K562 (cell line): Measurements from ENCODE around the gene PIK3C2G. TPM values are rescaled to one million over a fixed set of nuclear protein-coding genes. Genes with fewer than 3 reads are reported as not detected.

Source experiments
- ATAC-seq: fragments of 200-7000 bp; cut with Tn5 transposase; 3 replicates; pipeline ENCODE4 v1.9.1; 2020; ENCODE audit warnings: moderate library complexity
- BruUV-seq: library from RNA; stranded (reverse); fragments of 400-500 nt; replicated peaks from 2 replicates; lab custom pipeline; 2021; lab: Mats Ljungman, UMichigan
- CTCF ChIA-PET: fragments of 300-600 bp; formaldehyde crosslinking; extraction: SDS; loops from one replicate; lab custom pipeline; 2021; ENCODE audit warnings: low intra/inter-chr PET ratio; lab: Yijun Ruan, JAX
- POLR2A ChIA-PET: fragments of 300-600, 350-650 bp; sonication (Branson Sonifier 250); formaldehyde crosslinking; extraction: SDS; loops from one replicate; lab custom pipeline; 2021; ENCODE audit warnings: antibody characterized with exemption, inconsistent platforms; lab: Yijun Ruan, JAX
- DNase-seq, 4 experiments: peaks; one replicate each; pipeline versions ENCODE4 v3.0.0 to v3.0.0-alpha.2; 2011 to 2018; ENCODE audit warnings: low spot score in 3 of 4, mixed read lengths in 3 of 4; ENCODE audit errors: extremely low read depth in 1 of 4
- FAIRE-seq: peaks from 2 replicates; lab custom pipeline; 2011; peaks lifted over from hg19 to GRCh38; lab: Jason Lieb, UNC
- H2AFZ ChIP-seq: 2 replicates; pipeline ENCODE4 v1.6.0; 2011; ENCODE audit warnings: low read depth, low read length, control low read depth, inconsistent platforms
- H3K27ac ChIP-seq: fragments of 200-600 bp; 3 replicates; pipeline ENCODE4 v1.8.0; 2011; ENCODE audit warnings: low read depth, mild to moderate bottlenecking, control low read depth, inconsistent platforms, low read length, moderate library complexity, mixed read lengths; ENCODE audit errors: extremely low read depth
- H3K27me3 ChIP-seq, 2 experiments: fragments of 300-600 bp in 1 of 2; 2 replicates in 1 of 2; 3 replicates in 1 of 2; pipeline versions ENCODE4 v1.6.0 to v1.8.0; 2011; ENCODE audit warnings: inconsistent platforms in 2 of 2, low read length in 2 of 2, mild to moderate bottlenecking in 1 of 2, mixed read lengths in 1 of 2, moderate library complexity in 1 of 2; ENCODE audit not compliant: control insufficient read depth in 2 of 2, insufficient read depth in 2 of 2
- H3K36me3 ChIP-seq: fragments of 300-600 bp; 3 replicates; pipeline ENCODE4 v1.8.0; 2011; ENCODE audit warnings: mild to moderate bottlenecking, low read length, inconsistent platforms; ENCODE audit not compliant: control insufficient read depth, insufficient read depth
- H3K4me1 ChIP-seq, 2 experiments: fragments of 200-600 bp in 1 of 2; replicated peaks in 1 of 2; 2 replicates in 1 of 2; 3 replicates in 1 of 2; pipeline versions ENCODE4 v1.5.1 to v1.8.0; 2011; ENCODE audit warnings: inconsistent platforms in 2 of 2, low read length in 2 of 2, mild to moderate bottlenecking in 1 of 2, mixed read lengths in 1 of 2, moderate library complexity in 1 of 2; ENCODE audit not compliant: control insufficient read depth in 2 of 2, insufficient read depth in 2 of 2
- H3K4me2 ChIP-seq: 2 replicates; pipeline ENCODE4 v1.6.1; 2011; ENCODE audit warnings: low read length, control low read depth, inconsistent platforms, mixed read lengths; ENCODE audit not compliant: insufficient read depth
- H3K4me3 ChIP-seq: fragments of 200-600 bp; sonication (generic), shearing (Covaris generic); 2 replicates; pipeline ENCODE4 v1.5.1; 2016; ENCODE audit warnings: control low read depth, inconsistent platforms
- H3K79me2 ChIP-seq: fragments of 200-600 bp; 3 replicates; pipeline ENCODE4 v1.8.0; 2011; ENCODE audit warnings: low read length, inconsistent platforms; ENCODE audit not compliant: control insufficient read depth, insufficient read depth
- H3K9ac ChIP-seq, 2 experiments: 2 replicates each; pipeline versions ENCODE4 v1.6.0 to v1.6.1; 2011; ENCODE audit warnings: low read depth in 2 of 2, low read length in 2 of 2, control low read depth in 1 of 2, inconsistent platforms in 1 of 2, mild to moderate bottlenecking in 1 of 2, mixed read lengths in 1 of 2; ENCODE audit not compliant: insufficient read depth in 1 of 2
- H3K9me1 ChIP-seq: one replicate; pipeline ENCODE4 v1.6.0; 2011; ENCODE audit warnings: inconsistent platforms, mild to moderate bottlenecking, low read length, moderate library complexity; ENCODE audit not compliant: control insufficient read depth, insufficient read depth
- H3K9me3 ChIP-seq: replicated peaks from 2 replicates; pipeline ENCODE4 v1.5.1; 2011; ENCODE audit warnings: low read depth, low read length, inconsistent platforms; ENCODE audit not compliant: control insufficient read depth, insufficient read depth
- H4K20me1 ChIP-seq: replicated peaks from 2 replicates; pipeline ENCODE4 v1.6.1; 2011; ENCODE audit warnings: low read length, inconsistent platforms, mixed read lengths; ENCODE audit not compliant: control insufficient read depth, insufficient read depth
- AFF1 ChIP-seq, 2 experiments: fragments of 450-650 bp; IDR thresholded peaks; 2 replicates each; pipeline ENCODE4 v1.6.1; 2018; ENCODE audit warnings: mild to moderate bottlenecking in 2 of 2, low read depth in 1 of 2; ENCODE audit not compliant: partially characterized antibody in 2 of 2
- ATF4 ChIP-seq: fragments of 450-650 bp; formaldehyde crosslinking; IDR thresholded peaks from 2 replicates; pipeline ENCODE4 v1.4.0; 2022; ENCODE audit warnings: mild to moderate bottlenecking, moderate library complexity
- PRMT5 ChIP-seq: sonication (generic); formaldehyde crosslinking; IDR thresholded peaks from 2 replicates; pipeline ENCODE4 v1.5.0; 2020; ENCODE audit warnings: missing genetic modification reagents
- SMARCB1 ChIP-seq: IDR thresholded peaks from 2 replicates; pipeline ENCODE4 v1.6.1; 2011; ENCODE audit warnings: improper control_type of control experiment, low read depth; ENCODE audit not compliant: insufficient read length
- YBX1 ChIP-seq: fragments of 450-650 bp; IDR thresholded peaks from 2 replicates; pipeline ENCODE4 v1.7.1; 2016; ENCODE audit warnings: mild to moderate bottlenecking
- ZNF639 ChIP-seq, 2 experiments: fragments of 200-800 bp in 1 of 2; sonication (Bioruptor generic) in 1 of 2; sonication (generic) in 1 of 2; formaldehyde crosslinking in 1 of 2; IDR thresholded peaks in 1 of 2; conservative IDR thresholded peaks in 1 of 2; 2 replicates each; pipeline versions ENCODE4 v1.5.0 to v1.6.1; 2016 to 2020; ENCODE audit warnings: missing compliant biosample characterization in 1 of 2, missing genetic modification characterization in 1 of 2, missing genetic modification reagents in 1 of 2
- WGBS: fragments of 100-300 bp; shearing (Covaris generic); methylation state at CpG from one replicate; pipeline ENCODE4 v1.1.6; 2016; ENCODE audit warnings: low coverage, mixed read lengths; ENCODE audit not compliant: insufficient coverage; ENCODE audit errors: missing lambda C conversion rate; 5-methylcytosine and 5-hydroxymethylcytosine counted together
- in situ Hi-C: fragments of 300-500 bp; cut with MboI; formaldehyde crosslinking; loops from 4 replicates; pipeline ENCODE4 v1.15.0; 2018; ENCODE audit warnings: inconsistent platforms, mixed read lengths
- intact Hi-C: fragments of 100-400 bp; cut with micrococcal nuclease; formaldehyde crosslinking; loops from 2 replicates; pipeline ENCODE4 v1.14.2; 2022
- polyA plus RNA-seq, 8 experiments: library from polyadenylated mRNA; depleted of rRNA in 4 of 8; stranded (reverse) in 5 of 8; unstranded in 3 of 8; fragments of >200 nt; fragmentation: Nextera tagmentation in 2 of 8; fragmentation: Illumina TruSeq in 1 of 8; extraction: Ambion mirVana in 2 of 8; extraction: Trizol in 1 of 8; gene quantifications; 2 replicates each; pipeline versions ENCODE4 v1.2.1 to v1.2.3, GENCODE V29; 2011 to 2014; ENCODE audit warnings: inconsistent platforms in 1 of 8, missing spikeins in 1 of 8
- total RNA-seq, 7 experiments: library from RNA; depleted of rRNA in 6 of 7; stranded (reverse); fragments of >200 nt in 6 of 7; fragmentation: Illumina TruSeq in 2 of 7; extraction: Trizol in 2 of 7; gene quantifications; 2 replicates each; pipeline versions ENCODE4 v1.2.1 to v1.2.3, GENCODE V29; 2011 to 2021; ENCODE audit warnings: low replicate concordance in 1 of 7

The PIK3C2G gene
- total and polyA plus RNA-seq, 9 of the 15 experiments (the other 6 are each of a cell fraction or from before 2014, with no cell fraction given), result not detected

GRCh38 chr12:18461758-18462157 lies 200.4 kb downstream of the PIK3C2G start:
- in situ Hi-C loops (no loop called here), intact Hi-C loops (no loop called here)
- Histone ChIP-seq H3K79me2 (no peaks in the 10 kb centered on the region), H3K9me1 (no peaks in the 10 kb centered on the region), H3K9ac (no peak overlapping the region), H3K27ac (no peak overlapping the region), H3K36me3 (no peaks in the 10 kb centered on the region), H2AFZ (no peak overlapping the region), H3K9me3 (no peaks in the 10 kb centered on the region), H4K20me1 (no peaks in the 10 kb centered on the region), H3K4me1 (no peaks in the 10 kb centered on the region), H3K27me3 (no peaks in the 10 kb centered on the region), H3K4me3 (no peak overlapping the region), H3K4me2 (no peak overlapping the region)
- TF ChIP-seq ATF4 (CRISPR knock-in tag) (no peak), ZNF639 (CRISPR knock-in tag; conservative IDR thresholded peaks at IDR 0.05 in 1 of 2, IDR thresholded peaks at IDR 0.05 in 1 of 2) (no peak), AFF1 (IDR thresholded peaks at IDR 0.05; ENCODE audit: low read depth in 1 of 2, partially characterized antibody in 2 of 2) (no peak), YBX1 (no peak), PRMT5 (CRISPR knock-in tag) (no peak), SMARCB1 (no peak)
- ATAC-seq (no peak), FAIRE-seq (no peak), DNase-seq (no peak)
- ChIA-PET POLR2A (no interaction called here), CTCF (no interaction called here)
- no TSS peak for BruUV-seq
- 35% methylated on average over 2 of the region's 2 CpGs for WGBS
